Fibroblast of skin of right quadriceps (primary cell): Measurements from ENCODE around the gene SDR42E2.
"Not testable (repeated sequence)": the region's sequence is repeated elsewhere in the genome, so short reads cannot be mapped to it uniquely, and the experiment has no call there.

ENCODE experiments used
- DNase-seq: peaks from one replicate; pipeline ENCODE4 v3.0.0-alpha.2; 2013

SDR42E2 gene

DNA sequence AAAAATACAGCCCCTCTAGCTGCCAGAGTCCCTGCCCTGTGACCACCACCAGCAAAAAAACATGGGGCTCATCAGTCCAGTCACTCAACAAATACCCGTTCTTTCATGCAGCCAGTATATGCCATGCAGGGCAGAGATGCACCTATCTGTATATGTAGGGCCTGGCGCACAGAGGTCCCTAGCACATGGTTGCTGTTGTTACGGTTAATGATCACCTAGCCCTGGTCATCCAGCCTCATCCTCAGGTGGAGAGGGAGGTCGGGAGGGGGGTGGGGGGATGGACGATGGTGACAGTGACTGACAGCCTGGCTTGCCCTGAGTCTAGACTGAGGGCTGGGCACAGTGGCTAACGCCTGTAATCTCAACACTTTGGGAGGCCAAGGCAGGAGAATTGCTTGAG lies 1.5 kb downstream of the SDR42E2 start:
- no peak for DNase-seq

GRCh38 chr16:22164482-22164881 lies 2.2 kb downstream of the SDR42E2 start:
- no peak for DNase-seq

DNA sequence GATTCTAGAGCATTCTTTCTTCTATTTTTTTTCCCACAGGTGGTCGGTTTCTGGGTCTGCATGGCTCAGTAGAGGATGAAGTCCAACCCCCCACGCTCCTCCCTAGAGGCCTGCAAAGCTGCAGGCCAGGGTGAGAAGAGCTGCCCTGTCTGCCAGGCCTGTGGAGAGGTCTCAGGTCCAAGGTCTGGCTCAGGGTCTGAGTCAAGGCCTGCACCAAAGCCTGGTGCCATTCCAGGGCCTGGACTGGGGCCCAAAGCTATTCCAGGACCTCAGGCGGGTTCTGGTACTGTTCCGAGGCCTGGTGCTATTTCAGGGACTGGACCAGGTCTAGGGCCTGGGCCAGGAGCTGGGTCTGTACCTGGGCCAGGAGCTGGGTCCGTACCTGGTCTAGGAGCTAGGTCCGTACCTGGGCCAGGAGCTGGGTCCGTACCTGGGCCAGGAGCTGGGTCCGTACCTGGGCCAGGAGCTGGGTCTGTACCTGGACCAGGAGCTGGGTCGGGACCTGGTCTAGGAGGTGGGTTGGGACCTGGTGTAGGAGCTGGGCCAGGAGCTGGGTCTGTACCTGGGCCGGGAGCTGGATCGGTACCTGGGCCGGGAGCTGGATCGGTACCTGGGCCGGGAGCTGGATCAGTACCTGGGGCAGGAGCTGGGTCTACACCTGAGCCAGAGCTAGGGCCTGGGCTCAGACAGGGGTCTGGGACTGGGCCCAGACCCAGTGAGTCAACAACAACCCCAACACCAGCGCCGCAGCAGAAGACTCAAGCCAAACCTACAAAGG lies 3.4 kb downstream of the SDR42E2 start:
- DNase-seq, result no peak

GRCh38 chr16:22171953-22172352 lies 9.6 kb downstream of the SDR42E2 start:
- no peak for DNase-seq

DNA sequence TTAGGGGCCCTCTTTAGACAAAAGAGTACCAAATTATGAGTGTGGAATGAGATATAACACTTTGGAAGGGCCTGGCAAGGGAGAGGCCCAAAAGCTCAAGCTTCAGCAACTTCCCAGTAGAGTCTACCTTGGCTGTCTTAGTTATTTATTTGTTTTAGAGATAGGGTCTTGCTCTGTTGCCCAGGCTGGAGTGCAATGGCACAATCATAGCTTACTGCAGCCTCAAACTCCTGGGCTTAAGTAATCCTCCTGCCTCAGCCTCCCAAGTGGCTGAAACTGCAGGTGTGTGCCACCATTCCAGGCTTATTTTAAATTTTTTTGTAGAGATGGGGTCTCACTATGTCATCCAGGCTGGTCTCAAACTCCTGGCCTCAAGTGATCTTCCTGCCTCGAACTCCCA lies 10.3 kb downstream of the SDR42E2 start:
- DNase-seq, result not testable (repeated sequence)

DNA sequence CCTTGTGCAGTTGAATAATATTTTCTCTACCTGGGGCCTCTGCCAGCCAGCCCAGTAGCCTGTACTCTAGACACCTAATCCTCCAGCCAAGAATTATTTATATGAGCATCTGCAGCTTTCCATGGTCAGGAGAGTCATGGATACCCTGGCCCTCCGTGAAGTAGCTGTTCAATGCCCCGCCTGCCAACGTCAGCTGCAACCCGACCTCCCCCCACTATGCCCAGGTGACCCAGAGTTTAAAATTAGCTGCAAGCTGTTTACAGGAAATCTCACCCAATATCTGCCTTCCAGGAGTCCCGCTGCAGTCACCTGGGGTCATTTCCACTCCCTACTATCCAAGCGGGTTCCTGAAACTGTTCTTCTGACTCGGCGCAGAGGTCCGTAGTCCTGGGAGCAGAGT lies 12.3 kb downstream of the SDR42E2 start:
- no peak for DNase-seq

DNA sequence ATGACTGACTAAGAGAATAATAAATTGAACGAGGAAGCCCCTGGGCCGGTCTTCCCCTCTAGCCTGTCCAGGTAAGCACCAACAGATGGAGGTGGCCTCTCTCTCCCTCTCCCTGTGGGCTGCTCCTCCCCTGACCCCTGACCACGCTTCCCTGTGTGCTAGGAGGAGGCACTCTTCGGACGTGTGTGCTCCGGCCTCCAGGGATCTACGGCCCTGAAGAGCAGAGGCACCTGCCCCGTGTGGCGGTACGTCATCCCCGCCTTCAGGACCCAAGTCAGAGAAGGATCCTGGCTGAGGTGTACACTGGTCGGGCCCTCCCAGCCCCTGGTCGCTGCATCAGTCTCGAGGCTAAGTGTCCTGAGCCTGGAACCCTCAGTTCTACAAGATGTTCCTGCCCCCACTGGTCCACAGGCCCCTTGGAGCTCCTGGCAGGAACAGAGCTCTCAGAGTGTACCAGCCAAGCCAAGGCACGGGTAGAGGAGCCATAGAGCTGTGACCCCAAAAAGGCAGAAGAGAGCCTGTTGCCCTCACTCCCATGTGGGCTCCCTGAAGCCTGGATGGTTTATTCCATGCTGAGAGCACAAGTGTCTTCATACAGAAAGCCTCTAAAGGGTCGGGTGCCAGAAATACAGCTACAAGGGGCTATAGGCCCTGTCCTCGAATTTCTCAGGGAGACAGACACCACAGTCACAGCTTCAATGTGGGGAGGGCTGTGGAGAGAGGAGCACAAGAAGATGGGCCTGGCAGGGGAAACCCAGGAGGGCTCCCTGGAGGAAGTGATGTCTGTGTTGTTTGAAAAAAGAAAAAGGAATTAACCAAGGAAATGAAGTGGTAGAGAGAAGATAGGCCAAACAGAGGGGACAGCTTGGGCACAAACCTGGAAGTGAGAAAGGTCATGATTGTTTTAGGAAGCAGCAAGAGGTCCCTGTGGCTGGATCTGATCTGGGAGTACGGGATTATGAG lies 15.9 kb downstream of the SDR42E2 start:
- no peak for DNase-seq

DNA sequence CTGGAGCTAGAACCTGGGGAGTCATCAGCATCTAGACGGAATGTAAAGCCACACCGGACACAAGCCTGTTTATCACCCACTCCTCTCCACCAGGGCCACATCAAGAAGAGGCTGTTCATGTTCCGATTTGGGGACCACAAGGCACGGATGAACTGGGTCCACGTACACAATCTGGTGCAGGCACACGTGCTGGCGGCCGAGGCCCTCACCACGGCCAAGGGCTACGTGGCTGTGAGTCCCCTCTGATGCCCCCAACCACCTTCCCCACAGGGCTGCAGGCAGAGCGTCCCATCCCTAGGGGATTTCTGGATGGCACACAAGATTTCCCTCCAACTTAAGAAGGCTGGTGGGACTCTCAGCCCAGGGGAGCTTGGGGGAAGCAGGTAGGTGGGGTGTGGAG lies 19.1 kb downstream of the SDR42E2 start:
- DNase-seq, result no peak

GRCh38 chr16:22181843-22182242 lies 19.5 kb downstream of the SDR42E2 start:
- no peak for DNase-seq

GRCh38 chr16:22183335-22183734 lies 21.0 kb downstream of the SDR42E2 start:
- no peak for DNase-seq

DNA sequence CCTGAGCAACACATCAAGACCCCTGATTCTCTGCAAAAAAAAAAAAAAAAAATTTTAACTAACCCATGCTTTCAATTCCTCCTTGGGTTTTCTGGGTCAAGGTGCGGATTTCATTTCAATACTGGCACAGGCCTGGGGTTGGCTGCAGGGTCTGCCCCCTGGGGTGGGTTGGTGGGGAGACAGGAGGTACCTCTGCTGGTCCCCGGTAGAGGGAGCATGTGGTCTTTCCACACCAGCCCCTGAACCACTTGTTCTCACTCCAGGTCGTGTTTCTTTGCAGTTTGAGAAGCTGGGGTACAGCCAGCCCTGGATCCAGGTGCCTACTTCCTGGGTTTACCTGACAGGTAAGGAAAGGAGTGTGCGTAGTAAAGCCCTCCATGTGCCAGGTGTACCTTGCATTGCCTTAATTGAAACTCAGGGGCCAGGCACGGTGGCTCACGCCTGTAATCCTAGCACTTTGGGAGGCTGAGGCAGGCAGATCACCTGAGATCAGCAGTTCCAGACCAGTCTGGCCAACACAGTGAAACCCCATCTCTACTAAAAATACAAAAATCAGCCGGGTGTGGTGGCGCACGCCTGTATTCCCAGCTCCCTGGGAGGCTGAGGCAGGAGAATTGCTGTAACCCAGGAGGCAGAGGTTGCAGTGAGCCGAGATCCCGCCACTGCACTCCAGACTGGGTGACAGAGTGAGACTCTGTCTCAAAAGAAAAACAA lies 21.8 kb downstream of the SDR42E2 start:
- DNase-seq, result no peak

- DNase-seq, result no peak
Observed at GRCh38 chr16:22184615-22184968, 22.3 kb downstream of the SDR42E2 start.

DNA sequence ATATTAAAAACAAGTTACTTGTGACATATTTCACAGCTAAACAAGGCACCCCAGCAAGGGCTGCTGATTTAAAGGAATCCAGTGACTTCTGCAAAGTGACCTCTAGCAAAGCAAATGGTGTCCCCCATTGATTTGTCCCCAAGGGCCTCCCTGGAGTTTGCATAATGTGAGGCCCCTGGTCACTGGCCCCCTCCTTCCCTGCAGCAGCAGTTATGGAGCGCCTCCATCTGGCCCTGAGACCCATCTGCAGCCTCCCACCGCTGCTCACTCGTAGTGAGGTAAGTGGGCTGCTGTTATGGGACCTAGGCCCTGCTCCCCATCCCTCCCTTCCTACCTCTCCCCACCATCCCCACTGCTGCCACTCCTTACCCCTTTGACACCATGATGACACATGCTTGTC lies 24.2 kb downstream of the SDR42E2 start:
- DNase-seq, result no peak

DNA sequence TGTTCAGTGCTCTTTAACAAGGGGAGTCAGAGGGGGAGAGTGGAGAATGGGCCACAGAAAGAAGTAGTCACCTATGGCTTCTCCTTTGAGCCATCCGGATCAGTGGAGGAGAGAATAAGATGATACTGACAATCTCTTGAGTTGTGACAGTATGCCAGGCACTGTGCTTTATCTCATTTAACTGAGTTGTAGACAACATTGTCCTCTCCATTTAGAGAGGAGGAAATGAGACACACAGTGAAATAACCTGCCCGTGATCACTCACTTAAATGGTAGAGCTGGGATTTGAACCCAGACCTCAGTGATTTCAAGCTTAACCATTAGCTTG lies 25.9 kb downstream of the SDR42E2 start:
- no peak for DNase-seq

DNA sequence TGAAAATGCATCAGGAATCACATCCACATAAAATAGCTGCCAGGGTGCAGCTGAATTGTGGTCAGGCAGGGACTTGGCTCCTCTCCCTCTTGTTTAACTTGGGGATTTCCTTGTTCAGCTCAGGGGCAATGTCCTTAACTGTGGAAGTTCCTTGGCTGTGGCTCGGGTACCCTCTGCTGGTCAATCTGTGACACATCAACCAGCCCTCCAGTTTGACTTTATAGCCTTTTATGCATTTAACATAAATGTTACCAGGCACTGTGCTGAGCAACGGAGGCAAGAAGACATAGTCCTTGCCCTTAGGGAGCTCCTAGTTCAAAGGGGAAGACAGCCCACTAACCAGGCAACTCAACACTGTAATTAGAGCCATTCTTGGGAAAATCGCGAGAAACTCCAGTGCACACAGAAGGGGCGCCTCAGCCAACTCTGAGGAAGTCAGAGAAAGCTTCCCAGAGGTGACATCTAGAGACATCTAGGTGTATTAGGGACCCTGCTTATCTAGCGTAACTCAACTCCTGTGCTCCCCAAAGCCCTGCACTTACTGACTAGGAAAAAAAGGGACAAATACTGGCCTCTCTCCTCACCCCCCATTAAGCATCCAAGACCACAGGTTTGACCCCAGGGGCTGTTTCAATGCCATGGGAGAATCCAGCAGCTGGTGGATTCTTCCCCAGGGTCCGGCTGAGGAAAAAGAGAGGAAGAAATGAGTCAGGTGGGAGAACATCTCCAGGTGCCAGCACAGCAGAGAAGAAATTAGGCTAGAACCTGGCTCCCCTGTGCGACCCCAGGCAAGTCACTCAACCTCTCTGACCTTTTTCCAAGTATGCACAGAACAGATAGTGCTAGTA lies 26.5 kb downstream of the SDR42E2 start:
- DNase-seq, result peak; percentile 82

- DNase-seq, result no peak
Observed at GRCh38 chr16:22189473-22190080, 27.3 kb downstream of the SDR42E2 start.

DNA sequence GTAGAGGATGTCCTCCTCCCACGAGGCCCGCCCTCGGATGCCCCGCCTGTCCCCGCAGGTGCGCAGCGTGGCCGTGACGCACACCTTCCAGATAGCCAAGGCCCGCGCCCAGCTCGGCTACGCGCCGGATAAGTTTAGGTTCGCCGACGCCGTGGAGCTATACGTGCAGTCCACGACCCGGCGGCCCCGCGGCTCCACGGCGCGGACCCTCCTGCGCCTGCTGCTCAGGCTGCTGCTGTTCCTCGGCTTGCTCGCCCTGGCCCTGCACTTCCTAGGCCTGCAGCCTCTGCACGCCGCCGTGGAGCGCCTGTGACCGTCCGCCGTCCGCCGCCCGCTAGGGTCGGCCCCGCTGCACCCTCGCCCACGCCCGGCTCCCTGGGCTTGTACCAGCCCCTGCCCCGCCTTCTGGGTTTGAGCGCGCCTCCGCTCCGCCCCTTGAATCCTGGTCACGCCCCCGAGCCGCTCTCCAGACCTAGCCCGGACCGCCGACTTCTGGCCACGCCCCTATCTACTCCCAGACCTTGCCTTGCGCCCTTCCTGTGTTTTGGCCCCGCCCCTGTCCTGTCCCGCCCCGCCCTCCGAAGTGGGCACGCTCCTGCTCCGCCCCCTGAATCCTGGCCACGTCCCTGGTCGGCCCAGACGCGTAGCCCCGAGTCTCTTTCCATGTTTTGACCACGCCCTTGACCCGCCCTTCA lies 27.9 kb downstream of the SDR42E2 start:
- no peak for DNase-seq

DNA sequence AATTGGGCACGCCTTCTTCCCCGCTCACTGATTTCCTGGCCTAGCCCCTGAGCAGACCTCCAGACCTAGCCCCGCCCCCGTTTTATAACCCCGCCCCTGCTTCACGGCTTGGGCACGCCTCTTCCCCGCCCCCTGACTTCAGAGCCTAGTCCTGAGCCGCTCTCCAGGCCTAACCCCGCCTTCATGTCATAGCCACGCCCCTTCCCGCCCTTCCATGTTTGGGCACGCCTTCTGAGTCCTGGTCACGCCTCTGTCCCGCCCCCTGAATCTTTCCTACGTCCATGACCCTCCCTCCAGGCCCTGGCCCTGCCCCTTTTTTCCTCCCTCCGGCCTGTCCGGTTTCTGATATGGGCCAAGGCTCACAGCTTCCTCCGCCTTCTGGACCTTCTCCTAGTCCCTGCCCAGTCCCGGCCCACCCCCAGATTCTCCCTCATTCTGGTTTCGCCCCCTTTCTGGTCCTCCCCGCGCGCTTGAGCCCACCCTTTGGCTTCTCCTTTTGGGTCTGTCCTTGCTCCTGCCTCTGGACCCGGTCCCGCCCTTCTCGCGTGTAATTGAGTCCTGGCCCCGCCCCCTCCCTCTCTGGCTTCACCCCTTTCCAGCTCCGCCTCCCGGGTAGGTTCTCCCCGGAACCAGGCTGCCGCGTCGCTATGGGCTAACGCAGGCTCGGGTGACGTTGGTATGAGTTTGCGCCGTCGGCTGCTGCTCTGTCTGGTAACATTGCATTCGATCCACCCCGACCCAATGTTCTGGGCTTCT lies 28.6 kb downstream of the SDR42E2 start:
- peak; percentile 99 for DNase-seq

DNA sequence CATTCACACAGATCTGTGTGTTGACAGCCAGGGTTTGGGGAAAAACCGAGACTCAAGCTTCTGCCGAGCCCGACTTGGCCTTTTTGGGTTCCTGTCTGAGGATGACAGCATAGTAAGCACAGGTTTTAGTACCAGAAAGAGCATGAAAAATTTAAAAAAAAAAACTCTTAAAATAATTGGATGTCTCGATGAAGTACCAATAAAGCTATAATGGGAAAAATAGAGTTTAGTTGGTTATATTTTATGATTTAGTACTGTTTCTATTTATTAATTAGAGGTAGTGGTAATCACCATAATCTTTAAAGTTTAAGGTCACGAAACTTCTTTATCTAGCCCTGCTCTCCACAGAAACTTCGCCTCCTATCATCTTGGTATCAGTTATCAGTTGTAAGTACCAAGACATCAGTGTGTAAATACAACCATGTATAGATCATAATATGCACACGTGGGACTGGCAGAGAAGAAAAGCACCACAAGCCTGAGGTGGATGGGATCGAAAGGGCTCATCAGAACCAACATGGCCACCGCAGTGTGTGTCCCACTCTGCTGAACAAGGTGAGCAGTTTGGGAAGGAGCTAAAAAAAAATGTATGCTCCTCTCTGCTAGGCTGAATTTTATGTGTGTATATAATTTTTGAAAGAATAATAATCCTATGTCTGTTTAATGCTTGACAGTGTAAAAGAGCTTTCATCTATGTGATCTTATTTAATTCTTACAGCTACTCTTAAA lies 29.4 kb downstream of the SDR42E2 start:
- no peak for DNase-seq
